GM12872 (cell line): ENCODE measurements around the gene CUBN.

Experiments
- CTCF ChIP-seq: IDR thresholded peaks from 3 replicates; pipeline ENCODE4 v1.5.1; 2011; ENCODE audit warnings: low read depth, mild to moderate bottlenecking, low read length, moderate library complexity; ENCODE audit not compliant: insufficient read depth

The CUBN gene

GRCh38 chr10:17053513-17053912 lies 76.1 kb downstream of the CUBN start:
- no peak for TF ChIP-seq CTCF

GRCh38 chr10:17053061-17053460 lies 76.5 kb downstream of the CUBN start:
- no peak for TF ChIP-seq CTCF

GRCh38 chr10:17051851-17052250 lies 77.8 kb downstream of the CUBN start:
- TF ChIP-seq CTCF = no peak

DNA sequence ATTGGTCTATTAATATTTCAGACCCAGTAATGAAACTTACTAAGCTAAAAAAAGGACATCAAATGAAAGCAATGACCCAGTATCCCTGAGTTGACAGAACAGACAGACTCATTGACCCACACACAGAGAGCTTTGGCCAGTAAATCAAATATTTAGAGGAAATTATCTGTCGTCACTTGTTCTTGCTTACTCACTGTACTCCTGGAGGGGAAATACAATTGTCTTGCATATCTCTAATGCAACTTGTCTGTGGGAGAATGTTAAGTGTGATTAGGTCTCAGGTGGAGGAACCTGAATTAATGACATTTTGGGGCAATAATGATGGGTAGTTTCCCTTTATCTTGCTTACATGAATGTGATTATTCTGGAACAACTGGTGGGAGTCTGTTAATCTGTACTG lies 80.4 kb downstream of the CUBN start:
- no peak for TF ChIP-seq CTCF

- no peak for TF ChIP-seq CTCF
Measured at GRCh38 chr10:17047908-17048307, 81.7 kb downstream of the CUBN start.

GRCh38 chr10:17046989-17047388 lies 82.6 kb downstream of the CUBN start:
- TF ChIP-seq CTCF = no peak

GRCh38 chr10:17043586-17043985 lies 86.0 kb downstream of the CUBN start:
- TF ChIP-seq CTCF = no peak
